IMR-90 (cell line): ENCODE results near the gene SOX1. TPM values are rescaled to one million over a fixed set of nuclear protein-coding genes. Genes with fewer than 3 reads are reported as not detected.

Experiments used
- ATAC-seq: fragments of 200-7000 bp; cut with Tn5 transposase; 2 replicates; pipeline ENCODE4 v1.9.1; 2020; ENCODE audit warnings: low read depth, mild to moderate bottlenecking, moderate library complexity
- BruUV-seq: library from RNA; stranded (reverse); fragments of 400-500 nt; replicated peaks from 2 replicates; lab custom pipeline; 2021; lab: Mats Ljungman, UMichigan
- CTCF ChIA-PET: fragments of 300-600 bp; formaldehyde crosslinking; extraction: SDS; loops from one replicate; lab custom pipeline; 2021; ENCODE audit warnings: antibody characterized with exemption; lab: Yijun Ruan, JAX
- POLR2A ChIA-PET: fragments of 300-600 bp; sonication (Branson Sonifier 250); formaldehyde crosslinking; loops from one replicate; lab custom pipeline; 2022; ENCODE audit warnings: antibody characterized with exemption; ENCODE audit not compliant: unreplicated experiment; lab: Charles Lee
- DNase-seq: peaks from one replicate; pipeline ENCODE4 v3.0.0; 2013
- H2AFZ ChIP-seq: replicated peaks from 2 replicates; pipeline ENCODE3; 2013; ENCODE audit warnings: low read length, mild to moderate bottlenecking; ENCODE audit not compliant: poor library complexity
- H2AK5ac ChIP-seq: 2 replicates; pipeline ENCODE4 v1.6.1; 2013; ENCODE audit warnings: low read depth, low read length, inconsistent platforms
- H2AK9ac ChIP-seq: replicated peaks from 2 replicates; pipeline ENCODE3; 2013; ENCODE audit warnings: mild to moderate bottlenecking, low read depth, low read length, moderate library complexity; ENCODE audit not compliant: poor library complexity
- H2BK120ac ChIP-seq: 2 replicates; pipeline ENCODE4 v1.6.1; 2013; ENCODE audit warnings: low read depth, low read length, inconsistent platforms
- H2BK15ac ChIP-seq: 3 replicates; pipeline ENCODE4 v1.6.1; 2013; ENCODE audit warnings: low read depth, low read length, inconsistent platforms
- H2BK20ac ChIP-seq: 2 replicates; pipeline ENCODE4 v1.6.1; 2013; ENCODE audit warnings: low read depth, mild to moderate bottlenecking, inconsistent platforms, low read length, moderate library complexity
- H2BK5ac ChIP-seq: 2 replicates; pipeline ENCODE4 v1.6.1; 2013; ENCODE audit warnings: mild to moderate bottlenecking, low read depth, low read length, inconsistent platforms; ENCODE audit not compliant: poor library complexity, severe bottlenecking
- H3K14ac ChIP-seq: replicated peaks from 2 replicates; pipeline ENCODE4 v1.6.1; 2013; ENCODE audit warnings: low read depth, low read length, inconsistent platforms
- H3K18ac ChIP-seq: 2 replicates; pipeline ENCODE4 v1.6.1; 2013; ENCODE audit warnings: low read depth, low read length, control low read depth
- H3K23ac ChIP-seq: 2 replicates; pipeline ENCODE4 v1.6.1; 2013; ENCODE audit warnings: low read depth, low read length, inconsistent platforms
- H3K27ac ChIP-seq: 2 replicates; pipeline ENCODE4 v1.5.1; 2013; ENCODE audit warnings: mild to moderate bottlenecking, control low read depth, low read length; ENCODE audit not compliant: insufficient read depth
- H3K27me3 ChIP-seq: 2 replicates; pipeline ENCODE4 v1.6.1; 2013; ENCODE audit warnings: low read length; ENCODE audit not compliant: control insufficient read depth, insufficient read depth
- H3K36me3 ChIP-seq: 2 replicates; pipeline ENCODE4 v1.6.1; 2013; ENCODE audit warnings: low read length, mixed read lengths; ENCODE audit not compliant: control insufficient read depth, insufficient read depth
- H3K4ac ChIP-seq: 2 replicates; pipeline ENCODE4 v1.6.1; 2013; ENCODE audit warnings: low read depth, low read length, inconsistent platforms
- H3K4me1 ChIP-seq: 2 replicates; pipeline ENCODE4 v1.6.1; 2013; ENCODE audit warnings: low read length, mixed read lengths; ENCODE audit not compliant: control insufficient read depth, insufficient read depth
- H3K4me2 ChIP-seq: 2 replicates; pipeline ENCODE4 v1.6.1; 2013; ENCODE audit warnings: low read depth, mild to moderate bottlenecking, control low read depth, low read length, moderate library complexity
- H3K4me3 ChIP-seq: 2 replicates; pipeline ENCODE4 v1.5.1; 2013; ENCODE audit warnings: low read depth, mild to moderate bottlenecking, control low read depth, low read length, moderate library complexity; ENCODE audit not compliant: insufficient read depth
- H3K56ac ChIP-seq: 2 replicates; pipeline ENCODE4 v1.6.1; 2013; ENCODE audit warnings: low read length, inconsistent platforms; ENCODE audit not compliant: insufficient read depth; ENCODE audit errors: extremely low read depth
- H3K79me1 ChIP-seq, 2 experiments: 2 replicates each; pipeline ENCODE4 v1.6.1; 2013; ENCODE audit warnings: low read length in 2 of 2, inconsistent platforms in 1 of 2, low read depth in 1 of 2
- H3K9ac ChIP-seq: 2 replicates; pipeline ENCODE4 v1.6.1; 2013; ENCODE audit warnings: low read depth, low read length, control low read depth
- H3K9me1 ChIP-seq: 2 replicates; pipeline ENCODE4 v1.6.1; 2013; ENCODE audit warnings: low read length, inconsistent platforms; ENCODE audit not compliant: insufficient read depth
- H3K9me3 ChIP-seq: 2 replicates; pipeline ENCODE4 v1.6.1; 2013; ENCODE audit warnings: low read length; ENCODE audit not compliant: control insufficient read depth, insufficient read depth
- H4K20me1 ChIP-seq: 2 replicates; pipeline ENCODE4 v1.6.1; 2013; ENCODE audit warnings: low read length, inconsistent platforms; ENCODE audit not compliant: insufficient read depth
- H4K5ac ChIP-seq: 2 replicates; pipeline ENCODE4 v1.6.1; 2013; ENCODE audit warnings: mild to moderate bottlenecking, low read depth, low read length, control low read depth
- H4K8ac ChIP-seq, 2 experiments: 2 replicates each; pipeline ENCODE4 v1.6.1; 2013; ENCODE audit warnings: low read depth in 2 of 2, low read length in 2 of 2, control low read depth in 1 of 2, inconsistent platforms in 1 of 2
- H4K91ac ChIP-seq: 2 replicates; pipeline ENCODE4 v1.6.1; 2013; ENCODE audit warnings: low read depth, low read length, inconsistent platforms; ENCODE audit not compliant: insufficient read depth
- BHLHE40 ChIP-seq: fragments of 150-350 bp; IDR thresholded peaks from 2 replicates; pipeline ENCODE4 v1.6.1; 2016; ENCODE audit warnings: mild to moderate bottlenecking, low read depth, low read length
- CEBPB ChIP-seq: IDR thresholded peaks from 2 replicates; pipeline ENCODE4 v1.6.1; 2012; ENCODE audit warnings: low read depth, low read length, improper control_type of control experiment
- CHD1 ChIP-seq: IDR thresholded peaks from 2 replicates; pipeline ENCODE4 v1.6.1; 2012; ENCODE audit warnings: low read depth, low read length, improper control_type of control experiment
- FOS ChIP-seq: fragments of 150-350 bp; IDR thresholded peaks from 2 replicates; pipeline ENCODE4 v1.6.1; 2016; ENCODE audit warnings: low read depth, low read length
- MAZ ChIP-seq: IDR thresholded peaks from 2 replicates; pipeline ENCODE4 v1.6.1; 2012; ENCODE audit warnings: low read depth, mild to moderate bottlenecking, low read length, improper control_type of control experiment, moderate library complexity, borderline replicate concordance
- MXI1 ChIP-seq: IDR thresholded peaks from 2 replicates; pipeline ENCODE4 v1.6.1; 2012; ENCODE audit warnings: low read depth, mild to moderate bottlenecking, low read length, moderate library complexity, borderline replicate concordance
- POLR2A ChIP-seq: IDR thresholded peaks from 2 replicates; pipeline ENCODE4 v1.6.1; 2012; ENCODE audit warnings: mild to moderate bottlenecking, low read depth, low read length
- RAD21 ChIP-seq: IDR thresholded peaks from 2 replicates; pipeline ENCODE4 v1.6.1; 2012; ENCODE audit warnings: low read length, improper control_type of control experiment
- RCOR1 ChIP-seq: IDR thresholded peaks from 2 replicates; pipeline ENCODE4 v1.6.1; 2012; ENCODE audit warnings: mild to moderate bottlenecking, low read length, improper control_type of control experiment; ENCODE audit not compliant: insufficient replicate concordance
- SMC3 ChIP-seq: fragments of 150-350 bp; IDR thresholded peaks from 2 replicates; pipeline ENCODE4 v1.6.1; 2016; ENCODE audit warnings: low read depth, mild to moderate bottlenecking, antibody characterized with exemption, low read length, moderate library complexity
- WGBS, 2 experiments: methylation state at CpG; one replicate each; pipeline versions ENCODE4 v1.1.5 to v1.1.7; 2013; ENCODE audit warnings: missing lambda C conversion rate in 2 of 2; ENCODE audit not compliant: insufficient read length in 1 of 2; ENCODE audit errors: extremely low coverage in 2 of 2; 5-methylcytosine and 5-hydroxymethylcytosine counted together
- dilution Hi-C: fragments of 300-500 bp; cut with HindIII; formaldehyde crosslinking; loops from one replicate; pipeline ENCODE4 v1.14.3; 2018; ENCODE audit warnings: low sequenced_read_pairs; ENCODE audit not compliant: unreplicated experiment
- in situ Hi-C: fragments of 300-500 bp; cut with MboI; formaldehyde crosslinking; loops from 3 replicates; pipeline ENCODE4 v1.14.3; 2019; ENCODE audit warnings: low sequenced_read_pairs, inconsistent platforms, mixed read lengths
- intact Hi-C: fragments of 100-400 bp; cut with micrococcal nuclease; formaldehyde crosslinking; loops from 2 replicates; pipeline ENCODE4 v1.10.0; 2022
- polyA plus RNA-seq, 3 experiments: library from polyadenylated mRNA; depleted of rRNA; stranded (reverse); fragments of >200 nt; gene quantifications; 2 replicates each; pipeline ENCODE4 v1.2.3, GENCODE V29; 2012; ENCODE audit warnings: low replicate concordance in 1 of 3
- total RNA-seq: library from RNA; depleted of rRNA; stranded (reverse); fragments of >200 nt; gene quantifications from 2 replicates; pipeline ENCODE4 v1.2.3, GENCODE V29; 2012
- TF ChIP-seq, protein P1 (sequence below): fragments of 150-350 bp; IDR thresholded peaks from 2 replicates; pipeline ENCODE4 v1.6.1; 2016; ENCODE audit warnings: low read depth, mild to moderate bottlenecking, low read length, moderate library complexity, borderline replicate concordance
- TF ChIP-seq, protein P2 (sequence below): fragments of 150-350 bp; IDR thresholded peaks from 2 replicates; pipeline ENCODE4 v1.6.1; 2017; ENCODE audit warnings: mild to moderate bottlenecking, antibody characterized with exemption, low read length, low read depth
- TF ChIP-seq, protein P3 (sequence below): conservative IDR thresholded peaks from 2 replicates; pipeline ENCODE4 v1.5.1; 2012; ENCODE audit warnings: mild to moderate bottlenecking, low read depth, low read length, improper control_type of control experiment

The SOX1 gene
- total and polyA plus RNA-seq, 2 of the 4 experiments (the other 2 are of a cell fraction): not detected

DNA sequence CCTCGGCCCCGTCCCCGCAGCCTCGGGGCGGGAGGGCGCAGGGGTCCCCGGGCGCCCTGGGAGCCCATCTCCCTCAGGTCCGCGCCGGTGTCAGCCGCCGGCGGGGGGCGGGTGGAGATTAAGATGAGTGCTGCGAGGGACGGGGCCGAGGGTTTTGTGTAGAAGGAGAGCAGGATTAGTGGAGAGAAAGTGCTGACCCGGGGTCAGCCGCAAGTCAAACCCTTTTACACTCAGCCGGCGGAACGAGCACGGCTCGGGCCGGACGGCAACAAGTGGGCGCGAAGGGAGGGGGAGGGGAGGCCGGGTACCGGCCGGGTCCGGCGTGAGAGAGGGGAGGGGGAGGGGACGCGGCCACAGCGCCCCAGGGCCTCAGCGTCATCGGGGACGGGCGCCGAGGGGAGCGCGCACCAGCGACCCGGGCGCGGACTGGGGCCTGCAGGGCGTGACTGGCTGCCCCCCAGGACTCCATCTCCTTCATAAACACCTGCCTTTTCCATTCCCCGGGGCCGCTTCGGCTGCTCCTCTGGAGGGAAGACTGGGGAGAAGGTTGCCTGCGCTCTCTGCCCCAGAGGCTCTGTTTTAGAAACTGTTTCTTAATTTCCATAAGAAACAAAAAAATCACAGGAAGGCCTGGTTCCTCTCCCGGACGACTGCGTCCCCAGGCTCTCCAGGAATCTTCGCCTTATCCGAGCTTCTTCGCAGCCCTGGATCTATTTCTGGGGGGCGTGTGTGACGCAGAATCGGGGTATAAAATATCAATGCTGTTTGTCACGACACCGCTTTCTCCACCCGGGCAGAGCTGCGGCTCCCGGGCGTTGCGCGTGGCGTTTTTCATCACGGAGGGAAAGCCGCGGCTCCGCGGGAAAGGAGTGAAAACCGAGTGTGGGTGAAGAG is 6.5 kb downstream of the SOX1 start:
- peaks cover 55% of the 10 kb centered on the region for H3K27me3 ChIP-seq
- no peak overlapping the region for H3K4me2 ChIP-seq
- H3K14ac ChIP-seq: no peak overlapping the region
- no peak for DNase-seq
- no peak overlapping the region for H4K91ac ChIP-seq
- dilution Hi-C loops (no loop called here), intact Hi-C loops (no loop called here), in situ Hi-C loops (no loop called here)
- H3K9ac ChIP-seq: no peak overlapping the region
- no peak overlapping the region for H3K23ac ChIP-seq
- no peak overlapping the region for H3K4ac ChIP-seq
- no peak overlapping the region for H3K56ac ChIP-seq
- no peak overlapping the region for H3K18ac ChIP-seq
- H2AK5ac ChIP-seq: no peak overlapping the region
- ChIA-PET POLR2A (no interaction called here), CTCF (no interaction called here)
- 0% methylated on average over 6 of the region's 77 CpGs; no CpG with 5 or more reads in 1 of the 2 experiments for WGBS, 2 experiments
- H4K5ac ChIP-seq: no peak overlapping the region
- no peaks in the 10 kb centered on the region for H3K79me1 ChIP-seq
- no peaks in the 10 kb centered on the region for H3K4me1 ChIP-seq
- no peak overlapping the region for H2AK9ac ChIP-seq
- no peak overlapping the region for H3K27ac ChIP-seq
- H2BK5ac ChIP-seq: no peak overlapping the region
- no peak for ATAC-seq
- H2BK120ac ChIP-seq: no peak overlapping the region
- no peak overlapping the region for H2BK15ac ChIP-seq
- no peaks in the 10 kb centered on the region for H3K9me1 ChIP-seq
- H2AFZ ChIP-seq: no peak overlapping the region
- no peak for TF ChIP-seq POLR2A
- TF ChIP-seq MAZ: no peak
- no peak for TF ChIP-seq SMC3
- TF ChIP-seq CEBPB: no peak
- TF ChIP-seq, protein P1, sequence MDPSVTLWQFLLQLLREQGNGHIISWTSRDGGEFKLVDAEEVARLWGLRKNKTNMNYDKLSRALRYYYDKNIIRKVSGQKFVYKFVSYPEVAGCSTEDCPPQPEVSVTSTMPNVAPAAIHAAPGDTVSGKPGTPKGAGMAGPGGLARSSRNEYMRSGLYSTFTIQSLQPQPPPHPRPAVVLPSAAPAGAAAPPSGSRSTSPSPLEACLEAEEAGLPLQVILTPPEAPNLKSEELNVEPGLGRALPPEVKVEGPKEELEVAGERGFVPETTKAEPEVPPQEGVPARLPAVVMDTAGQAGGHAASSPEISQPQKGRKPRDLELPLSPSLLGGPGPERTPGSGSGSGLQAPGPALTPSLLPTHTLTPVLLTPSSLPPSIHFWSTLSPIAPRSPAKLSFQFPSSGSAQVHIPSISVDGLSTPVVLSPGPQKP: no peak
- no peak for TF ChIP-seq FOS
- no peak for TF ChIP-seq MXI1
- no peak for TF ChIP-seq RAD21
- TF ChIP-seq CHD1: no peak
- no peak for TF ChIP-seq BHLHE40
- TF ChIP-seq, protein P2, sequence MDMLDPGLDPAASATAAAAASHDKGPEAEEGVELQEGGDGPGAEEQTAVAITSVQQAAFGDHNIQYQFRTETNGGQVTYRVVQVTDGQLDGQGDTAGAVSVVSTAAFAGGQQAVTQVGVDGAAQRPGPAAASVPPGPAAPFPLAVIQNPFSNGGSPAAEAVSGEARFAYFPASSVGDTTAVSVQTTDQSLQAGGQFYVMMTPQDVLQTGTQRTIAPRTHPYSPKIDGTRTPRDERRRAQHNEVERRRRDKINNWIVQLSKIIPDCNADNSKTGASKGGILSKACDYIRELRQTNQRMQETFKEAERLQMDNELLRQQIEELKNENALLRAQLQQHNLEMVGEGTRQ: no peak
- TF ChIP-seq, protein P3, sequence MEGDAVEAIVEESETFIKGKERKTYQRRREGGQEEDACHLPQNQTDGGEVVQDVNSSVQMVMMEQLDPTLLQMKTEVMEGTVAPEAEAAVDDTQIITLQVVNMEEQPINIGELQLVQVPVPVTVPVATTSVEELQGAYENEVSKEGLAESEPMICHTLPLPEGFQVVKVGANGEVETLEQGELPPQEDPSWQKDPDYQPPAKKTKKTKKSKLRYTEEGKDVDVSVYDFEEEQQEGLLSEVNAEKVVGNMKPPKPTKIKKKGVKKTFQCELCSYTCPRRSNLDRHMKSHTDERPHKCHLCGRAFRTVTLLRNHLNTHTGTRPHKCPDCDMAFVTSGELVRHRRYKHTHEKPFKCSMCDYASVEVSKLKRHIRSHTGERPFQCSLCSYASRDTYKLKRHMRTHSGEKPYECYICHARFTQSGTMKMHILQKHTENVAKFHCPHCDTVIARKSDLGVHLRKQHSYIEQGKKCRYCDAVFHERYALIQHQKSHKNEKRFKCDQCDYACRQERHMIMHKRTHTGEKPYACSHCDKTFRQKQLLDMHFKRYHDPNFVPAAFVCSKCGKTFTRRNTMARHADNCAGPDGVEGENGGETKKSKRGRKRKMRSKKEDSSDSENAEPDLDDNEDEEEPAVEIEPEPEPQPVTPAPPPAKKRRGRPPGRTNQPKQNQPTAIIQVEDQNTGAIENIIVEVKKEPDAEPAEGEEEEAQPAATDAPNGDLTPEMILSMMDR: no peak
- no peak for TF ChIP-seq RCOR1
- no peaks in the 10 kb centered on the region for H3K36me3 ChIP-seq
- H3K4me3 ChIP-seq: no peak overlapping the region
- no peak overlapping the region for H4K8ac ChIP-seq
- peaks cover 6% of the 10 kb centered on the region; the same call in 1 of the 2 replicates for H3K9me3 ChIP-seq
- BruUV-seq: no TSS peak
- no peak overlapping the region for H2BK20ac ChIP-seq
- H4K20me1 ChIP-seq: no peaks in the 10 kb centered on the region
